NCI-H2081 (cell line): ENCODE results near the gene PTGDS.

ENCODE experiments used
- DNase-seq, 2 experiments: peaks; one replicate each; lab custom pipeline; 2025; lab: John Stamatoyannopoulos, UW

Gene PTGDS

DNA sequence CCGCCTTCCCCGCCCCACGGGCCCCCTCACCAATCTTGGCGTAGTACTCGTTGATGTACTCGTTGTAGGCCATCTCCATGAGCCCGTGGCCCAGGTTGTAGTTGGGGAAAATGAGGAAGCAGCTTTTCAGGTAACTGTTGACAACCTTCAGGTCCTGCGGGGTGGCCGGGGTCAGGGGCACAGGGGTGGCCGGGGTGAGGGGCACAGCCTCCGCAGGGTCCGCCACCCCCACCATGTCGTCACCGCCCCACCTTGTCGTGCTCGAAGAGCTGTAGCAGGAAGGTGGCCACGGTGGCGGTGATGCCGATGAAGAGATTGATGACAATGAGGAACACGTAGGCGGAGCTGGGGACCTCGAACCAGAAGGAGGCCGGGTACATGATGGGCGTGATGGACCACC is 33.9 kb downstream of the PTGDS start:
- DNase-seq = no peak

DNA sequence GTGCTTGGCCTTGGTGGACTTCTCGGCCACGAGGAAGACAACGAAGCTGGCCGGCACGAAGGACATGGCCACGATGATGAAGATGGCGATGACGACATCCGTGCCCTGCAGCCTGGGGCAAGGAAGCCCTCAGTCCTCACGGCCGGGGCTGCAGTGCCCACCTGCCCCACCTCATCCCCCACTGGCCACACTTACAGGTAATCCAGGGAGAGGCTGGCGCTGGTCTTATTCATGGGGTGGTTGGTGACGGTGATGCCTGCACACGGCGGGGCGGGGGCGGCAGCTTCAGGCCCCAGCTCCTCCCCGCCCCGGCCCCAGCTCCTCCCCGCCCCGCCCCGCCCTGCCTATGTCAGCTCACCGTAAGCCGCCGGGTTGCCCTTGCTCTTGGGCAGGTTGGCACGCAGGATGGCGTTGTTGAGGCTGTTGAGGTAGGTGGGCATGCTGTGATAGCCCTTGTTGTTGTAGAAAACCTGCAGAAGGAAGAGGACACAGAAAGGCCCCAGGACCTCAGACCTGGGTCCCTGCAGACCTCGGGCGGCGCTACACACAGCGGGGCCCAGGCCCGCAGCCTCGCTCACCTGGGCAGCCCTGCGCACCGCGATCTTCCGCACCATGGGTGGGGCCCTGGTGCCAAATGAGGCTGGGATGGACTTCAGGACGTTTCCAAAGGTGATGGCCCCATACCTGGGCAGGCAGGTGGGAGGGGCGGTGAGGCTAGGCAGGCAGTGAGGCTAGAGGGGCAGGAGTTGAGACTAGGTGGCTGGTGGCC is 34.8 kb downstream of the PTGDS start:
- no peak for DNase-seq

DNA sequence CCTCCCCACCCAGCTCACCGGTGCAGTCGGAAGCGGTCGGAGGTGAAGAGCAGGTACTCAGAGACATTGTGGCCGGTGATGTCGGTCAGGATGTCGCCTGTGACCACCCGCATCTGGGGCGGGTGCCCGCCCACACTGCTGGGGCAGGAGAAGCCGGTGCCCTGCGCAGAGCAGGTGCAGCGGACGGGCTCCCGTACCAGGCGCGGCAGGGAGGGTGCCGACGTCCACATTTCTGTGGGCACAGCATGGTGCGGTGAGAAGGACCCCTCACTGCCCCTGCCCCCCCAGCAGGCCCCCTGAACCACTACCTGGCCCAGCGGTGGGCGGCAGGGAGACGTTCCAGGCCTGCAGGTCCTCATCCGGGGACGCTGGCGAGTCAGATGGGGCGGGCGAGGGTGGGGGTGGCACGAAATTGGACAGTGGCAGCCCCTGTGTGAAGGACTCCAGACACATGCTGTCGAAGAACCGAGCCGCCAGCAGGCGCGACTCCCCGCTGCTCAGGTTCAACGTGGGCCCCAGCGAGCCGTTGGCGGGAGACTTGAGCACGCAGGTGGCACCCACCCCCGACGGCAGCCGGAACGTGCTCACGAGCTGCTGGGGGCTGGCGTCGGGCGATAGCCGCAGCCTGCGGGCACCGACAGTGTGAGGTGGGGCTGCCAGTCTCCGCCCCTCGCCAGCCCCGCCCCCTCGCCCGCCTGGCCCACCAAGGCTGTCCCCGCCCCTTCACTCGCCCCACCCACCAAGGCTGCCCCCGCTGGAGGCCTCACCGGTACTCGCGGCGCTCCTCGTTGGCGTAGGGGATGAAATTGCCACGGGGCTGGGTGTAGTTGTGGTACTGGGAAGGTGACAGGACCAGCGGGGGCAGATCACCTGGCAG is 35.6 kb downstream of the PTGDS start:
- DNase-seq = no peak

DNA sequence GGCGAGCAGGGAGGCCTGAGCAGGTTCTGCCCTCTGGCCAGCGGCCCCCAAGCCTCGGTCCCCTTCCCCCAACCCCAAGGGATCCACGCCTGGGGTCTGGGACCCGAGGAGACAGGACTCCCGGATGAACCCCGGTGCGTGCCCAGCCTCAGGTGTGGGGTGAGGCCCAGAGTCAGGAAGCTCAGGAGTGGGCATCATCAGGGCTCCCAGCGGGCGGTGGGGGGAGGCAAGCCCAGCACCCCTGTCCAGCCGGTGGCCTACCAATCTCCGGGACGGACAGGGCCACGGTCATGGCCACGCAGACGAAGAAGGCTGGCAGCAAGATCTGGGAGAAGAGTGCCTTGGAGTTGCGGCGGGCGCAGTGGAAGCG is 36.3 kb downstream of the PTGDS start:
- no peak for DNase-seq

DNA sequence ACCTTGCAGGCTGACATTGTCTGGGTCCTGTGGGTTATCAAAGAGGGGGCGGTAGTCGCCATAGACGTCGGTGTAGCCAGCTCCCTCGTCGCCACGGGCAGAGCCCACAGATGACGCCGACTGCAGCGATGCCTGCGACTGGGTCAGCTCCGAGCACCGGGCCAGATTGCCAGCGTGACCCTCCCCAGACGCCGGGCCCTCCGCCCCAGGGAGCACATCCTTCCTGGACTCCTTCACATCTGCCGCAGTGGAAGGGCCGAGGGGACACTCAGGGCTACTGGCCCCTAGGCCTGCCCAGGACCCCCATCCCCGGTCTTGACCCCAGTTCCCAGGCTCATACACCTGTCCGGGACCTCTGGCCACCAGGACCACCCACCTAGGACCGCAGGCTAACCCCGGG is 36.9 kb downstream of the PTGDS start:
- DNase-seq = no peak

DNA sequence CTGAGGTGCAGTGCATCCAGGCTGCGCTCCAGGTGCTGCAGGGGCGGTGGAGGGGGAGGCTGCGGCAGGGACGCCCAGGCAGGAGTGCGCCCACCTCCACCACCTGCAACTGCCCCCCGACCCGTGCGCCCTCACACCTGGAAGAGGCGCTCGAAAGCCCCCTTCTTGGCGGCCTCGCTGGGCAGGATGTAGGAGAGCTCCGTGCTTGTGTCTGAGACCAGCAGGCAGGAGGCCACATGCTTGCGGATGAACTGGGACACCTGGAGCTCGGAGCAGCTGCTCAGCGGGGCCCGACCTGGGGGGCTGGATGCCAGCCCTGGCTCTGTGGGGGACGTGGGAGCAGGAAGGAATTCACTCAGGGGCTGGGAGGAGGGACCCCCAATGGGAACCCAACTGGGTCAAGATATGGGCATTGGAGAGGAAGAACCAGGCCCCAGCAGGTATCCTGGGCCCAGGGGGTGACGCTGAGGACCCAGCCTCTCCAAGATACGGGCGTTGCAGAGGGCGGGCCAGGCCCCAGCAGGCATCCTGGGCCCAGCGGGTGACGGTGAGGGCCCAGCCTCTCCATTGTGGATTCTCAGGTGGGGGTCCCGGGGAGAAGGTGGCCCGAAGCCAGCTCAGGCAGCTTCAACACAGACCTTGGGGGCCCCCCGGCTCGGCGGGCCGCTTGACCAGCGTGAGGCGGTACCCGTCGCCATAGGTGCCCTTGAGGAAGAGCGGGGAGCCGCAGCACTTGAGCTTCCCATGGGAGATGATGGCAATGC is 37.7 kb downstream of the PTGDS start:
- DNase-seq = no peak

DNA sequence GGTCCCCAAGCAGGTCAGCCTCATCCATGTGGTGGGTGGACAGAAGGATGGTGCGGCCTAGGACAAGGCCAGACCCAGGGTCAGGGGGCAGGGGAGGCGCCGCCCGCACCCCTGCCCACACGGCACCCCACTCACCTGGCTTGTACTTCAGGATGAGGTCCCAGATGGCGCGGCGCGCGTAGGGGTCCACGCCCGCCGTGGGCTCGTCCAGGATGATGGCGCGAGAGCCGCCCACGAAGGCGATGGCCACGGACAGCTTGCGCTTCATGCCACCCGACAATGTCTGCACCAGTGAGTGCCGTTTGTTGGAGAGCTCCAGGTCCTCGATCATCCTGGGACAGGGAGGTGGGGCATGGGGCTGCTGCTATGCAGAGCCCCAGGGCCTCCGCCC is 38.2 kb downstream of the PTGDS start:
- DNase-seq = no peak

DNA sequence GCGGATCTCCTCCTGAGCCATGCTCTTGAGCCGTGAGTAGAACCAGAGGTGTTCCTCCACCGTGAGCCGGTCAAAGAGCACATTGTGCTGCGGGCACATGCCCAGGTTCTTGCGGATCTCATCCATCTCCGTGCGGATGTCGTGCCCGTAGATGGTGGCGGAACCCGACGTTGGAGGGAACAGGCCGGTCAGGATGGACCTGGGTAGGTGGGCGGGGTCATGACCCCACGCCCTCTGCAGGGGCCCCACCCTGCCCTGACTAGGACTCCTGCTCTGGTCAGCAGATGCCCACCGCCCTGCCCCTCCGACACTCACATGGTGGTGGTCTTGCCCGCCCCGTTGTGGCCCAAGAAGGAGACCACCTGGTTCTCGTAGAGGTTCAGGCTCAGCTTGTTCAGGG is 38.7 kb downstream of the PTGDS start:
- DNase-seq = no peak

DNA sequence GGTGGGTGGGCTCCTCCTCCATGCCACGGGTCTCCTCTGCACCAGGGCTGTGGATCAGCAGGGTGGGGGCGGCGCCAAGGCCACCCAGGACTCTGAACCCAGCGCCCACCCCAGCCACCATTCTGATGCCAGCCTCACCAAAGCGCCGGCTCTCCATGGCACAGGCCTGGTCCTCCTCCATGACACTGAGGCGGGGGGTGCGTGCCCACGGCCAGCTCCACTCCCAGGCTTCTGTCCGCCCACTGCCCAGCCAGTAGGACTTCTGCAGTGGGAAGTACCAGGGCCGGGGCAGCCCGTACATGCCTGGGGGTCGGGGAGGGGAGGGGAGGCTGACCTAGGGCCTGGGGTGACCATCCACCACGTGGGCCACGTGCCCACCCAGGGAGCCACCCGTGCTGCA is 39.1 kb downstream of the PTGDS start:
- DNase-seq = no peak

DNA sequence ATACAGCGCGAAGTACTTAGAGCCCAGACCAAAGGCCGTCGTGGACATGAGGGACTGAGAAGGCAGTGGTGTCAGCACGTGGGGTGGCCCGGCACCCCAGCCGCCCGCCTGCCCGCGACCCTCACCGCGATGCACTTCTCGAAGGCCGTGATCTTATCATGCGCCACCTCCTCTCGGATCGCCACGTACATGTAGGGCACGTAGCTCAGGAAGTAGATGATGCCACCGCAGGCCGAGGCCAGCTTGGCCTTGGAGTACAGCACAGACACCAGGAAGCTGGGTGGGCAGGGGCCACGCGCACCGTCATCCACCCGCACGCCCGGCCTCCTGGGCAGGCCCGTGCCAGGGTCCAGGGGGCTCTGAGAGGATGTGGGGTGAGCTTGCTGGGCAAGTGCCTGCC is 39.8 kb downstream of the PTGDS start:
- no peak for DNase-seq

DNA sequence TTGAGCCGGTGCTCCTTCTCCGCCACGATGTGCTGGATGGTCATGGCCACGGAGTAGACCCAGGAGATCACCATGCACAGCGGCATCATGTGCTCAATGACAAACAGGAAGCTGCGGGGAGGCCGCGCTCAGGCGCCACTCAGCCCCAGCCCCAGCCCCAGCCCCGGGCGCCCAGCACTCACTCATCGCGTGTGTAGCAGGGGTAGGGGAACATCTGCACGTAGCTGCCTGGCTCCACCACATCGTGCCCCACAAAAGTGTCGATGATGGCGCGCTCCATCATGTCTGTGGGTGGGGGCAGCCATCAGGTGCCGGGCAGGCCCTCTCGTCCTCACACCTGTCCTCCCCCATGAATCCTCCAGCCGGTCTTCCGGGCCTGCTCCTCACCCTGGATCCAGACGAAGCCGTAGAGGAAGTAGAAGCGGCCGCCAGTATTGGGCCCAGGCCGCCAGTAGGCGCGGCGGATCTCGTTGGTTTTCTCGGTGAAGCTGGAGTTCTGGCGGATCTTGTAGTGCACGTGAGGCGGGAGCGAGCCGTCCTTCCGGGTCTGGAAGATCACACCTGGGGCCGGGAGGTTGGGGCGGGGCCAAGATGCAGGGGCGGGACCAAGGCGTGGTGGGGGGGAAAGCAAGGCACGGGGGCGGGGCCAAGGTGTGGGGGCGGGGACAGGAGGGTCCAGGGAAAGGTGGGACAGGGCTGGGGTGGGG is 40.6 kb downstream of the PTGDS start:
- DNase-seq = no peak

DNA sequence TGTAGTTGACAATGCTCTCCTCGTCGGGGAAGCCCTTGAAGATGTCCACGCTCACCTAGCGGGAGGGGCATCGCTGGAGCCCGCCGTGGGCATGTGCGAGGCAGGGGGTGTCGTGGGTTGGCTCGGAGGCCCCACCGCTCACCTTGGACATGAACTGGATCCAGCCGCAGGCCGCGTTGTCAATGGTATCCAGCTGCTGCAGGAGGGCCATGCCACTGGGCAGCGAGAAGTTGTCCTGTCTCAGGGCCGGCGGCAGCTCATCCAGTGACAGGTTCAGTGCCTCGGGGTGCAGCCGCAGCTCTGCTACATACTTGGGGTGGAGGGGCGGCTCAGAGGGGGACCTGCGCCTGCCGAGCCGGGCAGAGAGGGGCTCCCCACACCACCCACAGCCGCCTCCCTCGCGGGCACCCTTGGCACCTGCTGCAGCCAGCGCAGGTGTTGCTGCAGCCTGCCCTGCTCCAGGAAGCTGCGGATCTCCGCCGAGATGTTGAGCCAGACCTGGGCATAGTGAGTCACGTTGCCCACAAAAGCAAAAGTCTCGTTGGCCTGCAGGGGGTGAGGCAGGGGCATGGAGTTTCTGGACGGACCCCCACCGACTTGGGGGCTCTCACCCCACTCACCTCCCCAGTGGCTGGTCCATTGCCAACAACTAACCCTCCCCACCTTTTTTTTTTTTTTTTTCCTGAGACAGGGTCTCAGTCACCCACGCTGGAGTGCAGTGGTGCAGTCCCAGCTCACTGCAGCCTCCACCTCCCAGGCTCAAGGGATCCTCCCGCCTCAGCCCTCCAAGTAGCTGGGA is 41.7 kb downstream of the PTGDS start:
- DNase-seq = no peak

DNA sequence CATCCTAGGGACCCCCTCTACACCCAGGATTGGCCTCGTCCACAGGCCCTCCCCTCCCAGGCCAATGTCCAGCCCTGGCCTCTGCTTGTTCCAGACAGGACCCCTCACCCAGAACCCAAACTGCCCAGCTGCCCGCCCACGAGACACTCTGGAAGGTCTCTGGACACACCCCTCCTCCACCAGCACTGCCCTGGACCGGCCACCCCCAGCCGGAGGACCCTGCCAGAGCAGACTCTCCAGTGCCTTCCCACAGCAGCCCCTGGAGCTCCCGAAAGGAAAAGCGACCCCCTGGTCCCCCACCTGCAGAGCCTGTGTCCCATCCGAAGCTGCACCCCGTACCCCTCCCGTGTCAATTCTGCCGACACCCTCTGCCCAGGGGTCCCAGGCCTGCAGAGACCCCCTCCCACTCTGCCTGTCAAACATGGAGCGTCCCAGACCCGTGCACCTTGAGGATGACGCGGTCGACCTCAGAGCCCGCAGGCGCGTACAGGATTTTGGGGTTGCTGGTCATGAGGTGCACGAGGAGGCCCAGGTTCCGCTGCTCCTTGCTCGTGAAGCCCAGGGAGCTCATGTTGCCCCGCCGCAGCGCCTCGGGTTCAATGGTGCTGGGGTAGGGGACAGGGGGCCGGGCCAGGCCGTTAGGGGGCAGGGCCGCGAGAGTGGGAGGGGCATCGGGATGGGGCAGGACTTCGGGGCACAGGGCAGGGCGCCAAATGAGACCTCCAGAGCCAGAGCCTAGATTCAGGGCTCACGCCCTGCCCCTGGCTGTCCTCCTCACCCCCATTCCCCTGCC is 42.8 kb downstream of the PTGDS start:
- no peak for DNase-seq

DNA sequence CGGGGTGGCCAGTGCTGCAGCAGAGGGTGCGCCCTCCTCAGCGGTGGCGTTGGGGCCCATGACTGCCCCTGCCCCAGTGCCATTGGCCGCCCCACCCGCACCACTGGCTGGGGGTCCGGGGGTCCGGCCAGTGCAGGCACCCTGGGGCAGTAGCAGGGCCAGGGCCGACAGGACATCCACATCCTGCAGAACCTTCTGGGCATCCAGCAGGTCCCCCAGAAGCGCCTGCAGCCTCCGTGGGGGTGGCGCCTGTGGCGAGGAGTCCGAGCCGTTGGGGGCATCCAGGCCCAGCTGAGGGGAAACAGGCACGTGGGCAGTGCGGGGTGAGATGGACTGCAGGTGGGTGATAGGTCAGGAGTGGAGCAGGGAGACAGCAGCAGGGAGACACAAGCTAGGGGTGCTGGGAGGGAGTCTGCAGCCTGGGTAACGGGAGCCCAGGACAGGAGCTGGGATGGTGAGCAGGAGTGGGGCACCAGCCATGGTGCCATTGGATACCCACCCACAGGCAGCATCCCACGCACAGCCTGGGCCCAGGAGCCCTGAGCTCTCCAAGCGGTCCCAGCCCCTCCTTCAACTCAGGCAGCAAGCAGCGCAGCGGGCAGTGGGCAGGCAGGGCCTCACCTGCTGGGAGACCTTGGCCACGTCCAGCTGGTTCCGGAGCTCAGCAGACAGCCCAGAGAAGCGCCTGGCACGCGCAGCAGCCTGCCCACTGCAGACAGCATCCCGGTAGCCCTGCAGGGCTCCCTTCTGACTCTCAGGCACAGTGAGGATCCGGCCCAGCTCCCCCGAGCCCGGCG is 43.7 kb downstream of the PTGDS start:
- no peak for DNase-seq

DNA sequence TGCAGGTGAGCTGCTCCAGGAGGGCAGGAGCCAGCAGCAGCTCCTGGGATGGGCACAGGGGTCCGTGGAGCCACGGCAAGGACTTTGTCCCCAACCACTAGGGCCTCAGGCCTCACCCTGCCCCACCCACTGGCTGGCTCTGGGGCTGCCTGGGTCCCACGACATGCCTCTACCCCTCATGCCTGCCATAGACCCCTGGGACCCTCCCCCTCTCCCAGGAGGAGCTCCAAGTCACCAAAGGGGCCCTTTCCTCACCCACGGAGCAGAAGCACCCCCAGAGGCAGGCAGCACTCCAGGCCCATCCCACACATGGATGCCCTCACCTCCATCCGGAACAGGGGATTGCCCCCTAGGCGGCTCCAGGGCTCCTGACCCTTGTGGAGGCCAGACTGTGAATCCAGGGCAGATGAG is 44.3 kb downstream of the PTGDS start:
- DNase-seq = no peak

DNA sequence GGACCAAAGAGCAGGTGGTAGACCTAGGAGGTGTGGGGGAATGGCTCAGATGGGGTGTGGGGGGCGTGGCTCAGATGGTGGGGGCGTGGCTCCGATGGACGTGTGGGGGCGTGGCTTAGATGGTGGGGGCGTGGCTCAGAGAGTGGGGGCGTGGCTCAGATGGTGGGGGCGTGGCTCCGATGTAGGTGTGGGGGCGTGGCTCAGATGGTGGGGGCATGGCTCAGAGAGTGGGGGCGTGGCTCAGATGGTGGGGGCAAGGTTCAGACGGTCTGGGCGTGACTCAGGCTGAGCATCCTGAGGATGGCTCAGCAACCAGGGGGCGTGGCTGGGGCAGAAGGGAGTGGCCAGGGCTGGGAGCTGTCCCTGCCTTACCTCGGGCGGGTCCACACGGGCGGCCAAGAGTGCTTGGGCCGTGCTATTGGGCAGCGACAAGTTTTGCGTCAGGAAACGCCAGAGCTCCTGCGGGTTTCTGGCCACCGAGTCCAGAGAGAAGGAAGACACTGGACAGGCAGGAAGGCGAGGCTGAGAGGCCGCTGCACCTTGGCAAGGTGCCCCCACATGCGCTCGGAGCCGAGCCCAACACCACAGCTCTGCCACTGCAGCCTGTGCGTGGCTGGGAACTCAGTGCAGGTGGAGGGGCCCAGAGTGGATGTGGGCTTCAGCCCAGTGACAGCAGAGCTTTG is 44.8 kb downstream of the PTGDS start:
- DNase-seq = no peak

DNA sequence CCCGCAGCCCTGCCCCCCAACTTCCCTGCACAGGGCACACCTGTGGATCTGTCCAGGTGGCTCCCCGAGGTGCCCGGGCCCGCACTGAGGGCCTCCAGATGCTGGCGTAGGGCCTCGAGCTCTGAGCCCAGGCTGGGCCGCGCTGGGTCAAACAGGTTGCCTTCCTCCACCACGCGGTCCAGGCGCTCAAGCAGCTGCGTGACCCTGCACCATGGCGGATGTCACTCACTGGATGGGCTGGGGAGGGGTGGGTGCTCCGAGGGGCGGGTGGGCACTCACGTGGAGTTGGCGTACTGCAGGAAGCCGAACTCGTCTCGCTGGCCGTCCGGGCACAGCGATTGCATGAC is 45.3 kb downstream of the PTGDS start:
- no peak for DNase-seq

DNA sequence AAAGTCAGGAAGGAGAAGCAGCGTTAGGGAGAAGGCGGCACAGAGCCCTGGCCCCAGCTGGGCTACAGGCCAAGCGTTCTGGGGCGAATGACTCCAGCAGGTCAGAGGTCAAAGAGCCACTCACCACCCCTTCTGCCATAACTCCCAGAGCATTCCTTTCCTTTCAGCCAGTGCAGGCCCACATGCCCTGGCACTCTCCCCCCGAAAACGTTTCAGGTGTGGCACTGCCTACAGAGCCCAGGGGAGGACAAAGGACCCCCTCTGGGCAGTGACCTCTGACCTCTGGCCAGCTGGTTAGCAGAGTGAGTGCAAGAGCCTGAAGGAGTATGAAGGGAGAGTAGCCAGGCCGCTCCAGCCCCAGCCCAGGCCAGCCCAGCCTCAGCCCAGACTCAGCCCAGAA is 45.9 kb downstream of the PTGDS start:
- no peak for DNase-seq

DNA sequence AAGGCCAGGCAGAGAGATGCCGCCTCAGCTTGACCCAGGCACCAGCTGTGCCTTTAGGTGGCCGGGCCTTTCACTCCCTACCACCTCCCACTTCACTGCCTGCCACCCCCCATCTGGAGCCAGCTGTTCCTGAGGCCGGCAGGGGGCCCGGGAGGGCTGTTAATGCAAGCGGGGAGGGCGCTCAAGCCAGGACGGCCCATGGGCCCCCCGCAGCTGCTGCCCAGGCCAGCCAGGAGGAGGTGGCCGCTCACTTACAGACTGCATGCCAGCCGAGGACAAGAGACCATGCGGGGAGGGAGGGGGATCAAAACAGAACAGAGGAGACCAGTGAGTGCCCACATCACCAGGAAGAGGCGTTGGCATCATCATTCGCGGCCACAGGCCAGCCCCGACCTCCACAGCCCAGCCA is 46.3 kb downstream of the PTGDS start:
- DNase-seq = no peak
